Measurements from ENCODE around the gene MRO. TPM values are rescaled to one million over a fixed set of nuclear protein-coding genes. Genes with fewer than 3 reads are reported as not detected.

MRO gene
- total RNA-seq, 1 donor from 2014 or later = not detected

DNA sequence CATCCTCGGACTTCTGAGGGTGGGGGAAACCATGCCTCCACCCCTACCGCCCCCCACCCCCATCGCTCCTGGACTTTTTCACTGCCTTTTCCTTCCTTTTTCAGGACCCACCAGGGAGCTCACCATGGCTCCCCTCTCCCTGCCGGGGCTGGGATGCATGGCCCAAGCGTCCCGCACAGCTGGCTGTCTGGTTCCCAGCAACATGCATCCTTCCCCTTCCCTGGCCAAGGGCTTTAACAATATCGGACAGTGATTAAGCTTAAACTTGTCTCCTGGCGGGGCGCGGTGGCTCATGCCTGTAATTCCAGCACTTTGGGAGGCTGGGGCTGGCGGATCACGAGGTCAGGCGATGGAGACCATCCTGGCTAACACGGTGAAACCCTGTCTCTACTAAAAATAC lies 44.1 kb downstream of the MRO start:
- Mint-ChIP-seq H3K27ac (no peak overlapping the region), H3K4me3 (ENCODE audit: low read depth) (no peak overlapping the region), H3K4me1 (ENCODE audit: low read depth) (no peaks in the 10 kb centered on the region), H3K9me3 (peaks cover 1% of the 10 kb centered on the region), H3K27me3 (ENCODE audit: low read depth) (peaks cover 5% of the 10 kb centered on the region), H3K36me3 (ENCODE audit: low read depth) (no peaks in the 10 kb centered on the region)
- no peak for DNase-seq (ENCODE audit: low spot score)
- intact Hi-C loops (cut with micrococcal nuclease) = no loop called here

DNA sequence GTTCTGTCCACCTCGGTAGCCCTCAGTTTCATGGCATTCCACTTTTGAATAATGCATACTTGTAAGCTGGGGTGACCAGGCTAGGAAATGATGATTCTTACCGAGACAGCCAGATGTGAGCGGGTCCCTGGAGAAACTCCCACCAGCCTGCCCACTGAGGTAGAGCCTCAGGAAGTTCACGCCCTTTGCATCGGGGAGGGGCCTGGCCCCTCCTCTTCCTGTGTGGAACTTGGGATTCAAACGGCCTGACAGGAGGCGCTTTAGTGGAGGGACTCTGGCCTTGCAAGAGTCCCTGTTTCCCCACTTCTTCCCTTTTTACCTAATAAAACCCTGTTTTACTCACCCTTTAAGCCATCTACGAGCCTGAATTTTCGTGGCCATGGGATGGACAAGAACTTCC lies 44.6 kb downstream of the MRO start:
- H3K9me3 Mint-ChIP-seq = peaks cover 6% of the 10 kb centered on the region
- no peaks in the 10 kb centered on the region for H3K36me3 Mint-ChIP-seq (ENCODE audit: low read depth)
- H3K27me3 Mint-ChIP-seq (ENCODE audit: low read depth) = peaks cover 5% of the 10 kb centered on the region
- H3K27ac Mint-ChIP-seq = no peak overlapping the region
- H3K4me3 Mint-ChIP-seq (ENCODE audit: low read depth) = no peak overlapping the region
- intact Hi-C loops (cut with micrococcal nuclease) = no loop called here
- H3K4me1 Mint-ChIP-seq (ENCODE audit: low read depth) = no peaks in the 10 kb centered on the region
- no peak for DNase-seq (ENCODE audit: low spot score)

DNA sequence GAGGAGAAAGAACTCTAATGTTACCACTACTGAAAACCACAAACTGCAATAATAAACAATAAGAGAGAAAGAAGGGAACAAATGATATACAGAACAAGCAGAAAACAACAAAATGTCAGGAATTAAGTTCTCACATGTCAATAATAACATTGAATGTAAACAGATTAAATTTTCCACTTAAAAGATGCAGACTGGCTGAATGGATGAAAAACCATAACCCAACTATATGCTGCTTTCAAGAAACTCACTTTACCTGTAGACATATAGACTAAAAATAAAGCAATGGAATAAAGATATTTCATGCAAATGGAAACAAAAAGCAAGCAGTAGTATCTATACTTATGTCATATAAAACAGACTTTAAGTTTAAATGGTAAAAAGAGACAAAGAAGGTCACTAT lies 50.4 kb downstream of the MRO start:
- DNase-seq (ENCODE audit: low spot score) = no peak
- intact Hi-C loops (cut with micrococcal nuclease) = no loop called here
- Mint-ChIP-seq H3K36me3 (ENCODE audit: low read depth) (no peaks in the 10 kb centered on the region), H3K9me3 (peaks cover 39% of the 10 kb centered on the region), H3K27ac (no peak overlapping the region), H3K4me3 (ENCODE audit: low read depth) (no peak overlapping the region), H3K27me3 (ENCODE audit: low read depth) (peaks cover 5% of the 10 kb centered on the region), H3K4me1 (ENCODE audit: low read depth) (no peaks in the 10 kb centered on the region)

DNA sequence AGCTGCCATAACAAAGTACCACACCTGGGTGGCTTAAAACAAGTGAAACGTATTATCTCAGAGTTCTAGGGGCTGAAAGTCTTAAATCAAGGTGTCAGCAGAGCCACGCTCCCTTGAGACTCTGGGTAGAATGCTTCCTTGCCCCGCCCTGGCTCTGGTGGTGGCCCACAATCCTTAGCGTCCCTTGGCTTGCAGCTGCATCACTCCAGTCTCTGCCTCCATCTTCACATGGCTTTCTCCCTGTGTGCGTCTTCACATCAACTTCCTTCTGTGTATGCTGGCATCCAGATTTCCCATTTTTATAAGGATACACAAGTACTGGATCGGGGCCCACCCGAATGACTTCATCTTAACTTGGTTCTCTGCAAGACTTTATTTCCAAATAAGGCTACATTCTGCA lies 62.5 kb downstream of the MRO start:
- Mint-ChIP-seq H3K36me3 (ENCODE audit: low read depth) (no peaks in the 10 kb centered on the region), H3K9me3 (no peaks in the 10 kb centered on the region), H3K4me3 (ENCODE audit: low read depth) (no peak overlapping the region), H3K27ac (no peak overlapping the region), H3K27me3 (ENCODE audit: low read depth) (peaks cover 5% of the 10 kb centered on the region), H3K4me1 (ENCODE audit: low read depth) (no peaks in the 10 kb centered on the region)
- no peak for DNase-seq (ENCODE audit: low spot score)
- intact Hi-C loops (cut with micrococcal nuclease) = no loop called here

DNA sequence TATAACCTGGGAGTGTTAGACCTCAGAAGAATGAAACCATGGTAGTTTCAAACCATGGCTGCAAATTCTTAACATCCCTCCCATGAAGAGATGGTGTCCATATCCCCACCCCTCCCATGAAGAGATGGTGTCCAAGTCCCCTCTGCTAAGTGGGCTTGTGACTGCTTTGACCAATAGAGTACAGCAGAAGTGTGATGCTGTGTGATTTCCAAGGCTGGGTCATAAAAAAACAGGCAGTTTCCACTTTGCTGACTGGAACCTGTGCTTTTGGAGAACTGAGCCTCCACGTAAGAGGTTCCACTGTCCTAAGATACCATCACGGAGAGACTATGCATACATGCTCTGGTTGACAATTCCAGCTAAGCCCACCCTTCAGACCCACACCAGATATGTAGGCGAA lies 65.5 kb downstream of the MRO start:
- Mint-ChIP-seq H3K4me3 (ENCODE audit: low read depth) (no peak overlapping the region), H3K9me3 (no peaks in the 10 kb centered on the region), H3K27me3 (ENCODE audit: low read depth) (peaks cover 5% of the 10 kb centered on the region), H3K27ac (no peak overlapping the region), H3K36me3 (ENCODE audit: low read depth) (no peaks in the 10 kb centered on the region), H3K4me1 (ENCODE audit: low read depth) (no peaks in the 10 kb centered on the region)
- no peak for DNase-seq (ENCODE audit: low spot score)
- intact Hi-C loops (cut with micrococcal nuclease) = no loop called here

DNA sequence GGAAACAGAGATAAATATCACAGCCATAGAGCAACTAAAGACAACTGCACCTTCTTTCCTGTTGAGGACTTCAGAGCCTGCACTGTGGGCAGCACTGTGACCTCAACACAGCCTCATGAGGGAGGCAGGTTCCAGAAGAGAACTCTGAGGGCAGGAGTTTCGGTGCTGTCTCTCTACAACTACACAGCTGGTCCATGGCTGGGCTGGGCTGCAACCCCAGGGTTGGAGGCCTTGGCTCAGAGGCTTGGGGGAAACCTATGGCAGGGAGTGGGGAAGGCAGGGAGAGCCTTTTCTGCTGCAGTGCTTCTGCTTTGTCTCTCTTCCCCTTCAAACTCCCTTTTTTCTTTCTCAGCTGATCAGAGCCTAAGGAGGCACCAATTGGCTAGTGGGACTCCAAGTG lies 66.5 kb downstream of the MRO start:
- Mint-ChIP-seq H3K27ac (no peak overlapping the region), H3K9me3 (no peaks in the 10 kb centered on the region), H3K4me1 (ENCODE audit: low read depth) (no peaks in the 10 kb centered on the region), H3K27me3 (ENCODE audit: low read depth) (peaks cover under 1% of the 10 kb centered on the region), H3K36me3 (ENCODE audit: low read depth) (no peaks in the 10 kb centered on the region), H3K4me3 (ENCODE audit: low read depth) (no peak overlapping the region)
- intact Hi-C loops (cut with micrococcal nuclease) = no loop called here
- DNase-seq (ENCODE audit: low spot score) = no peak

DNA sequence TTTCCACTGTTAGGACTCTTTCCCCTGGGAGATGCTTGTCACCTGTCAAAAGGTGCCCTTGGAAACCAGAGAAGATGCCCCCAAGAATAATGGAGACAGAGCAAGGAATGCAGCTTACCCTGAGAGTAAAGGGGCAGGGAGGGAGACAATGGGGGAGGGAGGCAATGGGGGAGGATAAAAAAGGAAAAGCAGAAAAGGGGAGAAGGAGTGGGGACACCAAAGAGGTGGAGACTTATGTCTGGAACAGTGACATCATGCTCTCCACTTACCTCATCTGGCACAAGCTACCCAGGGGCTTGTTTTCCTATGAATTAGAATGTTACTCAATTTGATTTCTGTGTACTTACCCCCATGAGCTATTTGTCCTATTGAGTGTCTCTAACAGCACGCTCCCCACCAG lies 67.9 kb downstream of the MRO start:
- no peak for DNase-seq (ENCODE audit: low spot score)
- Mint-ChIP-seq H3K4me3 (ENCODE audit: low read depth) (no peak overlapping the region), H3K36me3 (ENCODE audit: low read depth) (no peaks in the 10 kb centered on the region), H3K4me1 (ENCODE audit: low read depth) (no peaks in the 10 kb centered on the region), H3K27me3 (ENCODE audit: low read depth) (no peaks in the 10 kb centered on the region), H3K27ac (no peak overlapping the region), H3K9me3 (no peaks in the 10 kb centered on the region)
- intact Hi-C loops (cut with micrococcal nuclease) = no loop called here

DNA sequence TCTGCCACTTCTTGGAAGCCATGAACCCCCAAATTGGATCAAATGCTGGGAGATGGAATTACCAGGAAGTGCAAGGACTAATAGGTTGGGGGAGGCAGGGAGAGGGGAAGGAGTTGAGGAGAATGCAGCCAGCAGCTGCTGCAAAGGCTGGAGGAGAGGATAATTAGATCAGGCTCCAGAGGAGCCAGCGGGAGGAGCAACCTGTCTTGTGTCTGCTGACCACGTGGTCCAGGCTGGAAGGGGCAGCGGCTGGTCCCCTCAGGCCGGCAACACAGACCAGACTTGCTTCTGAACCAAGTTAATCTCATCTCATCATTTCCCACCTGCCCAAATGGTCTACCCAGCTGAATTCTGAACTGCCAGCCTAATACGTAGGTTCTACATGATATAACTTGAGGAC lies 68.3 kb downstream of the MRO start:
- Mint-ChIP-seq H3K27me3 (ENCODE audit: low read depth) (no peaks in the 10 kb centered on the region), H3K36me3 (ENCODE audit: low read depth) (no peaks in the 10 kb centered on the region), H3K4me3 (ENCODE audit: low read depth) (no peak overlapping the region), H3K4me1 (ENCODE audit: low read depth) (no peaks in the 10 kb centered on the region), H3K9me3 (no peaks in the 10 kb centered on the region), H3K27ac (no peak overlapping the region)
- DNase-seq (ENCODE audit: low spot score) = no peak
- intact Hi-C loops (cut with micrococcal nuclease) = no loop called here

DNA sequence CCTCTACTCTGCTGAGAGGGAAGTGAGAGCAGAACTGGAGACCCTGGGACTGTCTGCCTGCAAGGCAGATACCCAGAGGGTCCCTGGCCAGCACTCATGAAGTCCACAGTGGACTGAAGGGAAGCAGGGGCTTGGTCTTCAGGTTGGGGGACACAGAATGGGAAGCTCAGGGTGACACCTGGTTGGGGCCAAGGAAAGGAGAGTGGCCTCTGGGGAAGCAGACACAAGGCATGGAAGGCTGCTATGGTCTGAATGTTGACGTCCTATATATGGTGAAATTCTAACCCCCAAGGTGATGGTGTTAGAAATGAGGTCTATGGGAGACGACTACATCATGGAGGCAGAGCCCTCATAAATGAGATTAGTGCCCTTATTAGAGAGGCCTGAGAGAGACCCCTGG lies 69.3 kb downstream of the MRO start:
- DNase-seq (ENCODE audit: low spot score) = no peak
- no peaks in the 10 kb centered on the region for H3K36me3 Mint-ChIP-seq (ENCODE audit: low read depth)
- intact Hi-C loops (cut with micrococcal nuclease) = no loop called here
- H3K9me3 Mint-ChIP-seq = no peaks in the 10 kb centered on the region
- H3K4me3 Mint-ChIP-seq (ENCODE audit: low read depth) = no peak overlapping the region
- H3K27me3 Mint-ChIP-seq (ENCODE audit: low read depth) = no peaks in the 10 kb centered on the region
- no peak overlapping the region for H3K27ac Mint-ChIP-seq
- no peaks in the 10 kb centered on the region for H3K4me1 Mint-ChIP-seq (ENCODE audit: low read depth)

DNA sequence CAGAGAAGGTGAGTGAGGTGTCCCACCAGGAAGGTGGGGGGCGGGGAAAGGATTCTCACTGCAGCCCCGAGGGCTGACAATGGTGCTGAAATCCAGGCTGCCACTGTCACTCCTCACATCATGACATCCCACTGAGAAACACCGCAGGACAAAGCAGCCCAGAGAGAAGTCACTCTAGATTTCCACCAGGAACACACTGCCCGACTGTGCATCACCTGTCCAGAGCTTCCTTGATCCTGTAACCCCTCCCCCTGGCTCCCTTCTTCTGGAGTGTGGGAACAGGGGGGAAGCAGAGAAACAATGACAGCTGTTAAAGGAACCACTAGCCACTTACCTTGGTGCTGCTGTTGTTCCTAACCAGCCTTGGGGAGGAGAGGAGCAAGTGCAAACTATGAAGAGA lies 69.9 kb downstream of the MRO start:
- no peaks in the 10 kb centered on the region for H3K9me3 Mint-ChIP-seq
- intact Hi-C loops (cut with micrococcal nuclease) = no loop called here
- no peak overlapping the region for H3K27ac Mint-ChIP-seq
- no peaks in the 10 kb centered on the region for H3K27me3 Mint-ChIP-seq (ENCODE audit: low read depth)
- H3K4me3 Mint-ChIP-seq (ENCODE audit: low read depth) = no peak overlapping the region
- no peaks in the 10 kb centered on the region for H3K36me3 Mint-ChIP-seq (ENCODE audit: low read depth)
- no peaks in the 10 kb centered on the region for H3K4me1 Mint-ChIP-seq (ENCODE audit: low read depth)
- no peak for DNase-seq (ENCODE audit: low spot score)

DNA sequence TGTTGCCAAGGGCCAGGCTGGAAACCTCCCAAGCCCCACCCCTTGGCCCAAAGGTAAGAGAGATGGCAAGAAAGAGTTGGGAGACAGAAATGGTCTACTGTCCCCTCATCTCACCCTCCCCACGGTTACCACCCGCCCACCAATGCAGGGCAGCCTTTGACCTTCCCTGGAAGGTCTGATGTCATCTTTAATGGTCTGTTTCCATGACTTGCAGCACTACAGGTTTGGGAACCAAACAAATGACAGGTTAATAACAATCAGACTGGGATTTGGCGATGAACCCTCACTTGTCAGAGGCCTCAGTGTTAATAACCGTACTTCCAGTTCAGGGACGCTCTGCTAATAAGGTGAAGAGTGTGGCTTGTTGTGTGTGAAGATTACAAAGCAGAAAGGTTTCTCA lies 70.4 kb downstream of the MRO start:
- no peaks in the 10 kb centered on the region for H3K4me1 Mint-ChIP-seq (ENCODE audit: low read depth)
- H3K4me3 Mint-ChIP-seq (ENCODE audit: low read depth) = no peak overlapping the region
- H3K36me3 Mint-ChIP-seq (ENCODE audit: low read depth) = no peaks in the 10 kb centered on the region
- H3K27ac Mint-ChIP-seq = no peak overlapping the region
- H3K27me3 Mint-ChIP-seq (ENCODE audit: low read depth) = no peaks in the 10 kb centered on the region
- intact Hi-C loops (cut with micrococcal nuclease) = no loop called here
- no peak for DNase-seq (ENCODE audit: low spot score)
- no peaks in the 10 kb centered on the region for H3K9me3 Mint-ChIP-seq

DNA sequence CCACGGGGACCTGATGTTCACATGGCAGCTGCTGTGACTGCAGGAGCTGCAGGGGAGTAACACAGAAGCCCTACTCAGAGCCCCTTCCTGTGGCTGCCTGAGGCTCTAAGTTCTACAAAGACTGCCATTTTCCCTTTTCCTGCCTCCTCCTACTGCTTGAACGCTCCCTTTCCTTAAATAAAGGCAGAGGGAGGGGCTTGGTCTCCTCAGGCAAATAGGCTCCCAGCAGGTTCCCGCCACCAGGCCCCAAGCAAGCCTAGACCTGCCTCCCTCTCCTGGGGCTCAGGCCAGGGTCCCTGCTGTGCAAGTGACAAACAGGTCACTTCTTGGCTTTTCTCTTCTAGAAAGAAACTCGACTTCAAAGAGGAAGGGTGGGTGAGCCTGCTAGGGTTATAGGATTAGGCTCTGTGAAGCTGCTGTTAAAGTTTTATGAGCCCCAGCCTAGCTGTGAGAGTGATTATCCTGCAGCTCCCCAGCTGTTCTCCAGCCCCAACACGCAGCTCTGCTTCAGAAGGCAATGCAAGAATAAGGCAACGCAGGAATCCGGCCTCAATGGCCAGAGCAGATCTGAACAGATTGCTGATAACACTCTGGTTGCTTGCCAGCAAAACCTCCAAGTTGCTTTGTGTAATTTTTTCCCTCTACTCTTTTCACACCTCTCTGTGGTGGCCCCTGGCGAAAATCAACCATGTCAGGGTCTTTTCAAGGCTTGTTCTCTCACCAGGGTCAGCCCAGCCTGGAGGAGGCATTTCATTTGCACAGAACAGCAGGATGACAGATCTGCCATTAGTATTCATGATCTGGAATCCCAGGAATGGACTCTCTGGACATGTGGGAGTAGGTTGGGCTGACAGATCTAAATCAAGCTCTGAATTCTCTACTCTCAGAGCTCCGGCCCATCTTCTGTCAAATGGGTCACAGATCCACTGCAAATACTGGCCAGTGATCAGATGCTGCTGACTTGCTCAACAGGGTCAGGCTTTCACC lies 71.3 kb downstream of the MRO start:
- no peaks in the 10 kb centered on the region for H3K36me3 Mint-ChIP-seq (ENCODE audit: low read depth)
- no peak for DNase-seq (ENCODE audit: low spot score)
- H3K27me3 Mint-ChIP-seq (ENCODE audit: low read depth) = peaks cover 2% of the 10 kb centered on the region
- no peaks in the 10 kb centered on the region for H3K9me3 Mint-ChIP-seq
- H3K4me1 Mint-ChIP-seq (ENCODE audit: low read depth) = no peaks in the 10 kb centered on the region
- intact Hi-C loops (cut with micrococcal nuclease) = no loop called here
- no peak overlapping the region for H3K4me3 Mint-ChIP-seq (ENCODE audit: low read depth)
- H3K27ac Mint-ChIP-seq = no peak overlapping the region

DNA sequence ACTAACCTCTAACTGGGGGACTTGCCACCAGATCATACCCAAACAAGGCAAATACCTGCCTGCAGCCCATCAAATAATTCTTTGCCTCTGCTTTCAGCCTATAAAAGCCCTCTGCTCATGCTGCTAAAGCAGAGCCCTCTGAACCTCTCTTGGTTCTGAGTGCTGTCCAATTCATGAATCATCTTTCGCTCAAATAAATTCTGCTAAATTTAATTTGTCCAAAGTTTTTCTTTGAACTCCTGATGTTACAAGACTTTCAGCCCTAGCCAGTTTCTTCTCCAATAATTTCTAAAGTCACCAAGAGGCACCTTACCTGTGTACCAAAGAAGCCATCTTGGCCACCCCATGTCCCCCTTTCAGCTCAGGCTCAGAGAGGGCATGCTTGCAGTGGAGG lies 72.0 kb downstream of the MRO start:
- Mint-ChIP-seq H3K27ac (no peak overlapping the region), H3K27me3 (ENCODE audit: low read depth) (peaks cover 2% of the 10 kb centered on the region), H3K4me3 (ENCODE audit: low read depth) (no peak overlapping the region), H3K9me3 (no peaks in the 10 kb centered on the region), H3K36me3 (ENCODE audit: low read depth) (no peaks in the 10 kb centered on the region), H3K4me1 (ENCODE audit: low read depth) (no peaks in the 10 kb centered on the region)
- DNase-seq (ENCODE audit: low spot score) = no peak
- intact Hi-C loops (cut with micrococcal nuclease) = no loop called here
